IgD-negative memory B cell (primary cell): ENCODE results near the gene LRRC56. TPM values are rescaled to one million over a fixed set of nuclear protein-coding genes. Genes with fewer than 3 reads are reported as not detected.

Experiments used
- H3K27ac Mint-ChIP-seq, 3 donors: one replicate each; pipeline ENCODE4 v1.8.0; 2020 to 2022; ENCODE audit warnings: mild to moderate bottlenecking in 3 of 3, mixed read lengths in 3 of 3, moderate library complexity in 1 of 3
- H3K27me3 Mint-ChIP-seq: one replicate; pipeline ENCODE4 v1.8.0; 2021; ENCODE audit warnings: mixed read lengths
- H3K36me3 Mint-ChIP-seq: one replicate; pipeline ENCODE4 v1.8.0; 2020; ENCODE audit warnings: mild to moderate bottlenecking, mixed read lengths
- H3K4me1 Mint-ChIP-seq, 3 donors: one replicate each; pipeline ENCODE4 v1.8.0; 2020 to 2022; ENCODE audit warnings: mixed read lengths in 3 of 3, mild to moderate bottlenecking in 1 of 3
- H3K4me3 Mint-ChIP-seq, 4 donors: one replicate each; pipeline ENCODE4 v1.8.0; 2020 to 2022; ENCODE audit warnings: mild to moderate bottlenecking in 4 of 4, mixed read lengths in 4 of 4, moderate library complexity in 3 of 4
- H3K9me3 Mint-ChIP-seq, 3 donors: one replicate each; pipeline ENCODE4 v1.8.0; 2020 to 2021; ENCODE audit warnings: mixed read lengths in 3 of 3, mild to moderate bottlenecking in 1 of 3
- polyA plus RNA-seq: library from polyadenylated mRNA; unstranded; fragments of 300-500 nt; fragmentation: Illumina TruSeq; gene quantifications from one replicate; pipeline ENCODE4 v1.2.3, GENCODE V29; 2021

Gene LRRC56
- polyA plus RNA-seq, 1 donor from 2014 or later: 2.6 TPM

DNA sequence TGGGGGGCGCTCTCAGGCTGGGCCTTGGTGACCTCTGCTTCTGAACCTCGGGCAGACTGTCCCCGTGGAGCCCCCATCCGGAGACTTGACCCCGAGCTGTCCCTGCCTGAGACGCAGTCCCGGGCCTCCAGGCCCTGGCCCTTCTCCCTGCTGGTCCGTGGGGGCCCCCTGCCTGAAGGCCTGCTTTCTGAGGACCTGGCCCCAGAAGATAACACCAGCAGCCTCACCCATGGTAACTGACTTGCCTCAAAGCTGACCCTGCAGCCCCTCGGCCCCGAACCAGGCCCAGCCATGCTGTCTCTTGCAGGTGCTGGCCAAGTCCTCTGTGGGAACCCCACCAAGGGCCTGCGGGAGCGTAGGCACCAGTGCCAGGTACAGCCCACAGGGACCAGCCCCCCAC, 14.3 kb downstream of the LRRC56 start:
- H3K9me3 Mint-ChIP-seq: no peaks in the 10 kb centered on the region
- H3K36me3 Mint-ChIP-seq: no peaks in the 10 kb centered on the region
- no peak overlapping the region for H3K27ac Mint-ChIP-seq

GRCh38 chr11:553083-553987, 16.0 kb downstream of the LRRC56 start:
- Mint-ChIP-seq H3K4me3 (no peak overlapping the region), H3K27me3 (no peaks in the 10 kb centered on the region), H3K4me1 (peaks cover 0 to 7% (median 1%) of the 10 kb centered on the region in 3 donors), H3K36me3 (no peaks in the 10 kb centered on the region), H3K27ac (peak overlapping the region in 1 of 3 donors; percentile 48), H3K9me3 (no peaks in the 10 kb centered on the region)

More for the DNA sequence above, 14.3 kb downstream of the LRRC56 start:
- Mint-ChIP-seq H3K4me3 (no peak overlapping the region), H3K4me1 (peaks cover 0 to 5% (median 1%) of the 10 kb centered on the region in 3 donors), H3K27me3 (no peaks in the 10 kb centered on the region)

- H3K27me3 Mint-ChIP-seq: no peaks in the 10 kb centered on the region
- peaks cover 0 to 3% (median 1%) of the 10 kb centered on the region in 3 donors for H3K4me1 Mint-ChIP-seq
- no peak overlapping the region for H3K27ac Mint-ChIP-seq
- peak overlapping the region in 1 of 4 donors; percentile 33 for H3K4me3 Mint-ChIP-seq
- no peaks in the 10 kb centered on the region for H3K9me3 Mint-ChIP-seq
- H3K36me3 Mint-ChIP-seq: no peaks in the 10 kb centered on the region
These were observed 16.6 kb downstream of the LRRC56 start for GRCh38 chr11:553988-554340.

GRCh38 chr11:554428-555226, 17.3 kb downstream of the LRRC56 start:
- Mint-ChIP-seq H3K27ac (peak overlapping the region in 1 of 3 donors; percentile 68), H3K4me3 (peak overlapping the region in 3 of 4 donors; percentile 52 to 65 (median 58)), H3K36me3 (no peaks in the 10 kb centered on the region), H3K9me3 (no peaks in the 10 kb centered on the region), H3K4me1 (peaks cover 0 to 3% (median 1%) of the 10 kb centered on the region in 3 donors), H3K27me3 (no peaks in the 10 kb centered on the region)

GRCh38 chr11:555227-555779, 18.0 kb downstream of the LRRC56 start:
- peaks cover 0 to 7% (median 6%) of the 10 kb centered on the region in 3 donors for H3K4me1 Mint-ChIP-seq
- no peaks in the 10 kb centered on the region for H3K36me3 Mint-ChIP-seq
- H3K4me3 Mint-ChIP-seq: peak overlapping the region in 1 of 4 donors; percentile 34
- H3K27ac Mint-ChIP-seq: peak overlapping the region in 1 of 3 donors; percentile 68
- no peaks in the 10 kb centered on the region for H3K27me3 Mint-ChIP-seq
- no peaks in the 10 kb centered on the region for H3K9me3 Mint-ChIP-seq

- peak overlapping the region in 3 of 4 donors; percentile 23 to 72 (median 34) for H3K4me3 Mint-ChIP-seq
- no peaks in the 10 kb centered on the region for H3K9me3 Mint-ChIP-seq
These were observed 18.7 kb downstream of the LRRC56 start for GRCh38 chr11:555780-556661.

DNA sequence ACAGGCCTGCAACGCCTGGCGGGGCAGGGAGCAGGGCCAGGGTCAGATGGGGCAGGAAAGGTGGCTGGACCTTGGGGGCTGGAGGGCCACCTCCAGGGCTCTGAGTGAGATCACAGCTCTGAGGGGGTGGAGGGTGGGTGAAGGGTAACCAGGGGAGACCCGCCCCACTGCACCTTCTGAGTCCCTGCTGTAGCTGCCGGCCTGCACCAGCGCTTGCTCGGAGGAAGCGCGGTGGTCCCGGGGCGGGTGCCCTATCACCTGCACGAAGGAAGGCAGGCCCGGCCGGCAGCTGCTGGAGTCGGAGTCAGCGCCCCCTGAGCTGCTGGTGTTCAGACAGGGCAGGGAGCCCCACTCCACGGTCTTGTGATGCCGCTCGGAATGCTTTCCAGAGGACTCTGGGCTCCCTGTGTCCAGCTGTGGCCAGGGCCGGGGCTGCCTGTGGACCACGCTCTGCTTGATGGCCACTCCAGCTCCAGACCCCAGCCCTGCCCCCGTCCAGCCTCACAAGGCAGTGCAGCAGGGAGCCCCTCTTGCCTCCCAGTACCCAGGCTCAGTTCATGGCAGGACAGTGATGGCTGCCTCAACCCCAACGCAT, 19.4 kb downstream of the LRRC56 start:
- H3K27me3 Mint-ChIP-seq: no peaks in the 10 kb centered on the region
- H3K4me1 Mint-ChIP-seq: peaks cover 3 to 11% (median 8%) of the 10 kb centered on the region in 3 donors
- peak overlapping the region in 2 of 3 donors; percentile 86 to 88 for H3K27ac Mint-ChIP-seq
- H3K36me3 Mint-ChIP-seq: no peaks in the 10 kb centered on the region
- peak overlapping the region in 3 of 4 donors; percentile 23 to 72 (median 34) for H3K4me3 Mint-ChIP-seq
- H3K9me3 Mint-ChIP-seq: no peaks in the 10 kb centered on the region

More at GRCh38 chr11:555780-556661, 18.7 kb downstream of the LRRC56 start:
- H3K4me1 Mint-ChIP-seq: peaks cover 0 to 7% (median 6%) of the 10 kb centered on the region in 3 donors
- H3K27me3 Mint-ChIP-seq: no peaks in the 10 kb centered on the region
- H3K36me3 Mint-ChIP-seq: no peaks in the 10 kb centered on the region
- H3K27ac Mint-ChIP-seq: peak overlapping the region in 1 of 3 donors; percentile 86

DNA sequence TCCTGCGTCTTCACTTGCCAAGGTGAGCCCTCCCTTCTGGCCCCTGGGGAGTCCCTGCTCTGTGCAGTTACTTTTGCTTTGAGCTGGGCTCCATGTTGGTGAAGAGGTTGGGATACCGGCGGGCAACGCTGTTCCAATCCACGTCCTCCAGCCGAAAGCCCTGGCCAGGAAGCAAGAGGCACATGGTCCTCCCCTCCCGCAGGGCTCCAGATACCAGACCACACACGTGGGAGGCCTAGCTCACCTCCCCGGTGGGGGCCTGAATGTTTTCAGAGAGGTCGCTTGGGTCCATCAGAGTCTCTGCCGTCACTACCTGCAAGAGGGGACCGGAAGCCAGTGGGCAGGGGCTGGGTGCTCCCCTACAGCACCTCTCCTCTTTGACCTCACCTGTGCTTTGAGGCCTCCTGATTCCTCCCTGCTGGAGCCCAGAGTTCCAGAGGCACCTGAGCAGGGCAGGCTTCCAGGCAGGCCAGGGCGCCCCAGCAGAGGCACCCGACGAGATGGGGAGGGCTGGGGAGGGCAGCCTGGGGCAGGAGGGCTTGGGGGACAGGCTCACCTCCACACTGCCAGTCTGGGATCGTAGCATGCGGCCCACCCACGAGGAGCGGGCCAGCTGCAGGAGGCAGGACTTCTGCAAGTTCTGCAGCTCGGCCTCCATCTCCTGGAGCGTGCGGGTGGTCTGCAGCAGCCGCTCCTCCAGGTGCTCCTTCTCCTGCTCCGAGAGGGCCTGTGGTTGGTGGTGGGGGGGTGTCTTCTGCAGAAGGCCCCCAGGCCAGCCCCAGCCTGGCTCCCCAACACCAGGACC, 20.2 kb downstream of the LRRC56 start:
- H3K4me3 Mint-ChIP-seq: peak overlapping the region in 2 of 4 donors; percentile 17 to 72
- no peaks in the 10 kb centered on the region for H3K36me3 Mint-ChIP-seq
- H3K4me1 Mint-ChIP-seq: peaks cover 3 to 11% (median 9%) of the 10 kb centered on the region in 3 donors
- H3K27ac Mint-ChIP-seq: peak overlapping the region in 2 of 3 donors; percentile 27 to 88
- H3K9me3 Mint-ChIP-seq: no peaks in the 10 kb centered on the region
- H3K27me3 Mint-ChIP-seq: no peaks in the 10 kb centered on the region

DNA sequence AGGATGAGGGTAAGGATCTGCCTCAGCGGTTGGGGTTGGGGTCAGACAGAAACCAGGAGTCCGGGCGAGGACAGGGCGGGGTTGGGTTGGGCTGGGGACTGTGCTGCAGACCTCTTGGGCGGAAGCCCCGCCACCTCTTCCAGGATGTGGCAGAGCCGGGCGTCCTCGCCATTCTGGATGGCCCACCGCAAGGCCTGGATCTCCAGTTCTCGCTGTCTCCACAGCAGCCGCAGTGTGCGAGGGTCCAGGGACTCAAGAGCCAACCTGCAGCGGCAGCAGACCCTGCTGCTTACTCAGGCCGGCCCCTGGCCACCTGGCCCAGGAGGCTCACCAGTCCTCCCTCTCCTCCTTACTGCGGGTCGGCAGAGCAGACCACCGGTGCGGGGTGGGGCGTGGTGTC, 21.2 kb downstream of the LRRC56 start:
- Mint-ChIP-seq H3K36me3 (no peaks in the 10 kb centered on the region), H3K27ac (peak overlapping the region in 1 of 3 donors; percentile 68), H3K4me3 (peak overlapping the region in 1 of 4 donors; percentile 91), H3K4me1 (peaks cover 3 to 11% (median 9%) of the 10 kb centered on the region in 3 donors), H3K27me3 (no peaks in the 10 kb centered on the region), H3K9me3 (no peaks in the 10 kb centered on the region)

- Mint-ChIP-seq H3K27ac (peak overlapping the region in 2 of 3 donors; percentile 68 to 82), H3K36me3 (no peaks in the 10 kb centered on the region)
These were observed 21.8 kb downstream of the LRRC56 start for GRCh38 chr11:559020-559620.

GRCh38 chr11:559712-560304, 22.5 kb downstream of the LRRC56 start:
- Mint-ChIP-seq H3K36me3 (no peaks in the 10 kb centered on the region), H3K9me3 (no peaks in the 10 kb centered on the region), H3K27me3 (no peaks in the 10 kb centered on the region), H3K4me3 (peak overlapping the region; percentile 73 to 91 (median 86)), H3K4me1 (peaks cover 3 to 11% (median 9%) of the 10 kb centered on the region in 3 donors), H3K27ac (peak overlapping the region; percentile 84 to 93 (median 88))

More at GRCh38 chr11:559020-559620, 21.8 kb downstream of the LRRC56 start:
- H3K27me3 Mint-ChIP-seq: no peaks in the 10 kb centered on the region
- peak overlapping the region in 1 of 4 donors; percentile 91 for H3K4me3 Mint-ChIP-seq
- H3K4me1 Mint-ChIP-seq: peaks cover 3 to 11% (median 9%) of the 10 kb centered on the region in 3 donors
- H3K9me3 Mint-ChIP-seq: no peaks in the 10 kb centered on the region
